HEK293 (cell line): ENCODE measurements around the gene DBF4B.
A peak's percentile ranks its signal among the peaks of the same experiment; 100 is the strongest.

Source experiments
- CTCF ChIA-PET: fragments of 350-600 bp; formaldehyde crosslinking; extraction: SDS; loops from one replicate; lab custom pipeline; 2021; ENCODE audit warnings: antibody characterized with exemption; lab: Yijun Ruan, JAX
- POLR2A ChIA-PET: fragments of 300-600 bp; formaldehyde crosslinking; extraction: SDS; loops from one replicate; lab custom pipeline; 2020; ENCODE audit warnings: antibody characterized with exemption, inconsistent platforms; lab: Yijun Ruan, JAX
- H3K27ac ChIP-seq: fragments of 200-500 bp; sonication (Bioruptor generic); 2 replicates; pipeline ENCODE4 v1.5.1; 2014; ENCODE audit warnings: low read depth, low read length, control low read depth, inconsistent platforms; ENCODE audit errors: extremely low read depth
- H3K36me3 ChIP-seq, 2 experiments: fragments of 200-500 bp in 1 of 2; sonication (Bioruptor generic) in 1 of 2; 1 replicate in 1 of 2; 2 replicates in 1 of 2; pipeline ENCODE4 v1.5.1; 2014 to 2017; ENCODE audit warnings: inconsistent platforms in 2 of 2, low read length in 2 of 2; ENCODE audit not compliant: control insufficient read depth in 2 of 2, insufficient read depth in 1 of 2
- H3K4me1 ChIP-seq: fragments of 200-500 bp; sonication (Bioruptor generic); 2 replicates; pipeline ENCODE4 v1.5.1; 2014; ENCODE audit warnings: mild to moderate bottlenecking, low read length, inconsistent platforms; ENCODE audit not compliant: control insufficient read depth, insufficient read depth
- H3K4me3 ChIP-seq: 2 replicates; pipeline ENCODE4 v1.5.1; 2011; ENCODE audit warnings: low read depth, mild to moderate bottlenecking, control low read depth, low read length, moderate library complexity
- H3K9me3 ChIP-seq: fragments of 200-500 bp; sonication (Bioruptor generic); 2 replicates; pipeline ENCODE4 v1.5.1; 2014; ENCODE audit warnings: low read depth, low read length, inconsistent platforms; ENCODE audit not compliant: control insufficient read depth, insufficient read depth
- GLI4 ChIP-seq: fragments of 450-650 bp; formaldehyde crosslinking; IDR thresholded peaks from 2 replicates; pipeline ENCODE4 v1.5.1; 2016; ENCODE audit warnings: missing biosample characterization, missing genetic modification characterization
- KLF16 ChIP-seq: fragments of 450-650 bp; formaldehyde crosslinking; IDR thresholded peaks from 2 replicates; pipeline ENCODE4 v1.5.1; 2017; ENCODE audit warnings: missing biosample characterization, missing genetic modification characterization
- SP7 ChIP-seq: fragments of 450-650 bp; formaldehyde crosslinking; IDR thresholded peaks from 2 replicates; pipeline ENCODE4 v1.5.1; 2016; ENCODE audit warnings: missing biosample characterization, missing genetic modification characterization
- YY1 ChIP-seq: fragments of 450-650 bp; formaldehyde crosslinking; IDR thresholded peaks from 2 replicates; pipeline ENCODE4 v1.5.1; 2018; ENCODE audit warnings: missing biosample characterization, missing genetic modification characterization
- ZFP37 ChIP-seq: fragments of 450-650 bp; formaldehyde crosslinking; IDR thresholded peaks from 2 replicates; pipeline ENCODE4 v1.5.1; 2016; ENCODE audit warnings: missing biosample characterization, missing genetic modification characterization
- ZNF114 ChIP-seq: fragments of 450-650 bp; formaldehyde crosslinking; IDR thresholded peaks from 2 replicates; pipeline ENCODE4 v1.5.0; 2017; ENCODE audit warnings: missing biosample characterization, missing genetic modification characterization
- ZNF169 ChIP-seq: fragments of 450-650 bp; formaldehyde crosslinking; IDR thresholded peaks from 2 replicates; pipeline ENCODE4 v1.5.1; 2016; ENCODE audit warnings: missing biosample characterization, missing genetic modification characterization
- ZNF175 ChIP-seq: fragments of 450-650 bp; formaldehyde crosslinking; IDR thresholded peaks from 2 replicates; pipeline ENCODE4 v1.5.1; 2016; ENCODE audit warnings: missing biosample characterization, missing genetic modification characterization
- ZNF24 ChIP-seq: fragments of 450-650 bp; formaldehyde crosslinking; IDR thresholded peaks from 2 replicates; pipeline ENCODE4 v1.5.1; 2016; ENCODE audit warnings: missing biosample characterization, missing genetic modification characterization
- ZNF416 ChIP-seq: fragments of 450-650 bp; formaldehyde crosslinking; IDR thresholded peaks from 2 replicates; pipeline ENCODE4 v1.5.1; 2016; ENCODE audit warnings: missing biosample characterization, missing genetic modification characterization
- ZNF473 ChIP-seq: fragments of 450-650 bp; formaldehyde crosslinking; IDR thresholded peaks from 2 replicates; pipeline ENCODE4 v1.5.1; 2017; ENCODE audit warnings: missing biosample characterization, missing genetic modification characterization
- ZNF48 ChIP-seq: fragments of 450-650 bp; formaldehyde crosslinking; IDR thresholded peaks from 2 replicates; pipeline ENCODE4 v1.5.1; 2016; ENCODE audit warnings: missing biosample characterization, missing genetic modification characterization
- ZNF514 ChIP-seq: fragments of 450-650 bp; formaldehyde crosslinking; IDR thresholded peaks from 2 replicates; pipeline ENCODE4 v1.5.1; 2016; ENCODE audit warnings: missing biosample characterization, missing genetic modification characterization
- ZNF777 ChIP-seq: fragments of 450-650 bp; formaldehyde crosslinking; IDR thresholded peaks from 2 replicates; pipeline ENCODE4 v1.5.1; 2017; ENCODE audit warnings: missing biosample characterization, missing genetic modification characterization, borderline replicate concordance
- TF ChIP-seq, protein P1 (sequence below): fragments of 450-650 bp; formaldehyde crosslinking; IDR thresholded peaks from 2 replicates; pipeline ENCODE4 v1.5.1; 2016; ENCODE audit warnings: missing biosample characterization, missing genetic modification characterization
- TF ChIP-seq, protein P2 (sequence below): fragments of 450-650 bp; IDR thresholded peaks from 2 replicates; pipeline ENCODE4 v1.5.1; 2018; ENCODE audit warnings: missing biosample characterization, missing genetic modification characterization
- TF ChIP-seq, protein P3 (sequence below): fragments of 450-650 bp; formaldehyde crosslinking; IDR thresholded peaks from 2 replicates; pipeline ENCODE4 v1.5.1; 2016; ENCODE audit warnings: missing biosample characterization, missing genetic modification characterization
- TF ChIP-seq, protein P4 (sequence below): fragments of 450-650 bp; formaldehyde crosslinking; IDR thresholded peaks from 2 replicates; pipeline ENCODE4 v1.5.1; 2017; ENCODE audit warnings: missing biosample characterization, missing genetic modification characterization
- TF ChIP-seq, protein P5 (sequence below): fragments of 450-650 bp; formaldehyde crosslinking; IDR thresholded peaks from 2 replicates; pipeline ENCODE4 v1.5.0; 2017; ENCODE audit warnings: missing biosample characterization, missing genetic modification characterization, borderline replicate concordance
- TF ChIP-seq, protein P6 (sequence below): fragments of 450-650 bp; formaldehyde crosslinking; IDR thresholded peaks from 2 replicates; pipeline ENCODE4 v1.5.1; 2016; ENCODE audit warnings: missing biosample characterization, missing genetic modification characterization
- TF ChIP-seq, protein P7 (sequence below): fragments of 450-650 bp; formaldehyde crosslinking; IDR thresholded peaks from 2 replicates; pipeline ENCODE4 v1.5.1; 2016; ENCODE audit warnings: missing biosample characterization, missing genetic modification characterization

Gene DBF4B

DNA sequence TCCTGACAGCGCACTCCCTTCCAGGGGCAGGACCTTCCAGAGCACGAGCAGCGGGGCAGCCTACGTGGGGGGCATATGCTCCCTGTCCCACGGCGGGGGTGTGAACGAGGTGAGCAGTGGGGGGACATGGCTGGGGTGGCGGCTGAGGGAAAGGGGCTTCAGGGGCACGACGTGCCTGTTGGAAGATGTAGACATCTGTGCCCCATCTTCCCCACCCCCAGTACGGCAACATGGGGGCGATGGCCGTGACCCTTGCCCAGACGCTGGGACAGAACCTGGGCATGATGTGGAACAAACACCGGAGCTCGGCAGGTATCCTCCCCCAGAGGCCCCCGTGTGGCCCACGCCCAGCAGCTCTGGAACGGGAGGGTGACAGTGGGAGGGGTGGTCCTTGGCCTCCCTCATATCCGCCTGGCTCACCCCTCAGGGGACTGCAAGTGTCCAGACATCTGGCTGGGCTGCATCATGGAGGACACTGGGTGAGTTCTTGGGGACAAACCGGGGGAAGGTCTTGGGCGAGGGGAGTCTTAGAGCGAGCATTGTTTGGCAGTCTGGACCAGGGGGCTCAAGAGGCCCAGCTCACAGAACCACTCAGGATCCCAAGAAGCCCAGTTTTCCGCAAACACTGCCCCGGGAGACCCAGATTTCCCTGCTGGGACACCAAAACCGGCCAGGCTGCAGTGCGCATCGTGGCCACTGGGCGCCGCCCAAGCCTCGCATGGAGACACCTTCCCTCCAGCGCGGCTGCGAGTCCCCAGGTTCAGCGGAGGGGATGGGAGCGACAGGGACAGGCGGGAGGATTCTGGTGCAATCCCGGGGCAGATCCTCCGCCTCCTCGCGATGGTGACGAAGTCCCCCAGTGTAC is 66.0 kb downstream of the DBF4B start (continued):
- TF ChIP-seq, protein P1, sequence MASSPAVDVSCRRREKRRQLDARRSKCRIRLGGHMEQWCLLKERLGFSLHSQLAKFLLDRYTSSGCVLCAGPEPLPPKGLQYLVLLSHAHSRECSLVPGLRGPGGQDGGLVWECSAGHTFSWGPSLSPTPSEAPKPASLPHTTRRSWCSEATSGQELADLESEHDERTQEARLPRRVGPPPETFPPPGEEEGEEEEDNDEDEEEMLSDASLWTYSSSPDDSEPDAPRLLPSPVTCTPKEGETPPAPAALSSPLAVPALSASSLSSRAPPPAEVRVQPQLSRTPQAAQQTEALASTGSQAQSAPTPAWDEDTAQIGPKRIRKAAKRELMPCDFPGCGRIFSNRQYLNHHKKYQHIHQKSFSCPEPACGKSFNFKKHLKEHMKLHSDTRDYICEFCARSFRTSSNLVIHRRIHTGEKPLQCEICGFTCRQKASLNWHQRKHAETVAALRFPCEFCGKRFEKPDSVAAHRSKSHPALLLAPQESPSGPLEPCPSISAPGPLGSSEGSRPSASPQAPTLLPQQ (tag by site-specific recombination) = no peak
- no peak for TF ChIP-seq GLI4 (tag by site-specific recombination)
- TF ChIP-seq ZNF416 (tag by site-specific recombination) = no peak
- no peak for TF ChIP-seq ZNF114
- TF ChIP-seq ZNF175 (tag by site-specific recombination) = no peak
- TF ChIP-seq ZNF48 = no peak
- TF ChIP-seq, protein P2, sequence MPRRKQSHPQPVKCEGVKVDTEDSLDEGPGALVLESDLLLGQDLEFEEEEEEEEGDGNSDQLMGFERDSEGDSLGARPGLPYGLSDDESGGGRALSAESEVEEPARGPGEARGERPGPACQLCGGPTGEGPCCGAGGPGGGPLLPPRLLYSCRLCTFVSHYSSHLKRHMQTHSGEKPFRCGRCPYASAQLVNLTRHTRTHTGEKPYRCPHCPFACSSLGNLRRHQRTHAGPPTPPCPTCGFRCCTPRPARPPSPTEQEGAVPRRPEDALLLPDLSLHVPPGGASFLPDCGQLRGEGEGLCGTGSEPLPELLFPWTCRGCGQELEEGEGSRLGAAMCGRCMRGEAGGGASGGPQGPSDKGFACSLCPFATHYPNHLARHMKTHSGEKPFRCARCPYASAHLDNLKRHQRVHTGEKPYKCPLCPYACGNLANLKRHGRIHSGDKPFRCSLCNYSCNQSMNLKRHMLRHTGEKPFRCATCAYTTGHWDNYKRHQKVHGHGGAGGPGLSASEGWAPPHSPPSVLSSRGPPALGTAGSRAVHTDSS = no peak
- no peak for TF ChIP-seq ZNF169 (tag by site-specific recombination)
- TF ChIP-seq, protein P3, sequence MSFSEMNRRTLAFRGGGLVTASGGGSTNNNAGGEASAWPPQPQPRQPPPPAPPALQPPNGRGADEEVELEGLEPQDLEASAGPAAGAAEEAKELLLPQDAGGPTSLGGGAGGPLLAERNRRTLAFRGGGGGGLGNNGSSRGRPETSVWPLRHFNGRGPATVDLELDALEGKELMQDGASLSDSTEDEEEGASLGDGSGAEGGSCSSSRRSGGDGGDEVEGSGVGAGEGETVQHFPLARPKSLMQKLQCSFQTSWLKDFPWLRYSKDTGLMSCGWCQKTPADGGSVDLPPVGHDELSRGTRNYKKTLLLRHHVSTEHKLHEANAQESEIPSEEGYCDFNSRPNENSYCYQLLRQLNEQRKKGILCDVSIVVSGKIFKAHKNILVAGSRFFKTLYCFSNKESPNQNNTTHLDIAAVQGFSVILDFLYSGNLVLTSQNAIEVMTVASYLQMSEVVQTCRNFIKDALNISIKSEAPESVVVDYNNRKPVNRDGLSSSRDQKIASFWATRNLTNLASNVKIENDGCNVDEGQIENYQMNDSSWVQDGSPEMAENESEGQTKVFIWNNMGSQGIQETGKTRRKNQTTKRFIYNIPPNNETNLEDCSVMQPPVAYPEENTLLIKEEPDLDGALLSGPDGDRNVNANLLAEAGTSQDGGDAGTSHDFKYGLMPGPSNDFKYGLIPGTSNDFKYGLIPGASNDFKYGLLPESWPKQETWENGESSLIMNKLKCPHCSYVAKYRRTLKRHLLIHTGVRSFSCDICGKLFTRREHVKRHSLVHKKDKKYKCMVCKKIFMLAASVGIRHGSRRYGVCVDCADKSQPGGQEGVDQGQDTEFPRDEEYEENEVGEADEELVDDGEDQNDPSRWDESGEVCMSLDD = no peak; the same call in 1 of the 2 replicates
- no peak for TF ChIP-seq ZFP37 (tag by site-specific recombination)
- TF ChIP-seq SP7 (tag by site-specific recombination) = no peak
- TF ChIP-seq YY1 (tag by site-specific recombination) = peak; percentile 10; the same call in 1 of the 2 replicates
- TF ChIP-seq, protein P4, sequence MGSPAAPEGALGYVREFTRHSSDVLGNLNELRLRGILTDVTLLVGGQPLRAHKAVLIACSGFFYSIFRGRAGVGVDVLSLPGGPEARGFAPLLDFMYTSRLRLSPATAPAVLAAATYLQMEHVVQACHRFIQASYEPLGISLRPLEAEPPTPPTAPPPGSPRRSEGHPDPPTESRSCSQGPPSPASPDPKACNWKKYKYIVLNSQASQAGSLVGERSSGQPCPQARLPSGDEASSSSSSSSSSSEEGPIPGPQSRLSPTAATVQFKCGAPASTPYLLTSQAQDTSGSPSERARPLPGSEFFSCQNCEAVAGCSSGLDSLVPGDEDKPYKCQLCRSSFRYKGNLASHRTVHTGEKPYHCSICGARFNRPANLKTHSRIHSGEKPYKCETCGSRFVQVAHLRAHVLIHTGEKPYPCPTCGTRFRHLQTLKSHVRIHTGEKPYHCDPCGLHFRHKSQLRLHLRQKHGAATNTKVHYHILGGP (tag by site-specific recombination) = no peak

DNA sequence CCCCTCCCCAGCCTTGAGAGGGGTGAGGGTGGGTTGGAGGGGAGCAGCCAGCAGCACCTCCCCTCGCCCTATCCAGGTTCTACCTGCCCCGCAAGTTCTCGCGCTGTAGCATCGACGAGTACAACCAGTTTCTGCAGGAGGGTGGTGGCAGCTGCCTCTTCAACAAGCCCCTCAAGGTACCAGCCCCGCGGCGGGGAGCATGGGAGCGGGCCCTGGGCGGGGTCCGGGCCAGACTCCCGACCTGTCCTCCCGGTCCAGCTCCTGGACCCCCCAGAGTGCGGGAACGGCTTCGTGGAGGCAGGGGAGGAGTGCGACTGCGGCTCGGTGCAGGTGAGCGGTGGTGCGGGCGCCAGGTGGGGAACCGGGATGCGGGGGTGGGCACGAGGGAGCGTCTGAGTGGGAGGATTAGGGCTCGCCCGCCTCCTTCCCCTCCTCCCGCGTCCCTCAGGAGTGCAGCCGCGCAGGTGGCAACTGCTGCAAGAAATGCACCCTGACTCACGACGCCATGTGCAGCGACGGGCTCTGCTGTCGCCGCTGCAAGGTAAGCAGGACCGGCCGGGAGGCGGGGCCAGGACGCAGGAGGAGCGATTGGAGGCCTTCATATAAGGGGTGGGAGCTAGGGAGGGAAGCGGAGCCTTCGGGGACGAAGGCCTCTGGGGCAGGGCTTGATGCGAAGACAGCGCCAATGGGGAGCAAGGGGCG is 66.8 kb downstream of the DBF4B start:
- Histone ChIP-seq H3K4me3 (peak overlapping the region; percentile 58), H3K27ac (peak overlapping the region; percentile 25; the same call in 1 of the 2 replicates), H3K9me3 (no peaks in the 10 kb centered on the region), H3K4me1 (no peaks in the 10 kb centered on the region), H3K36me3 (peaks cover 0 to 14% of the 10 kb centered on the region in 2 experiments; a peak in 1 of 3 replicates)
- ChIA-PET POLR2A (interaction anchor here (0.5 to 1.8 kb wide), 29 partner anchors 11 to 709 kb away, joined by 3 to 11 read pairs (median 5); partner anchors contain the start of genes EFTUD2, GJC1, HEXIM1 and LSM12), CTCF (interaction anchor here (0.5 to 18.2 kb wide), 33 partner anchors 8 to 1133 kb away, joined by 3 to 461 read pairs (median 3); partner anchors contain the start of gene HIGD1B)
- TF ChIP-seq, protein P5, sequence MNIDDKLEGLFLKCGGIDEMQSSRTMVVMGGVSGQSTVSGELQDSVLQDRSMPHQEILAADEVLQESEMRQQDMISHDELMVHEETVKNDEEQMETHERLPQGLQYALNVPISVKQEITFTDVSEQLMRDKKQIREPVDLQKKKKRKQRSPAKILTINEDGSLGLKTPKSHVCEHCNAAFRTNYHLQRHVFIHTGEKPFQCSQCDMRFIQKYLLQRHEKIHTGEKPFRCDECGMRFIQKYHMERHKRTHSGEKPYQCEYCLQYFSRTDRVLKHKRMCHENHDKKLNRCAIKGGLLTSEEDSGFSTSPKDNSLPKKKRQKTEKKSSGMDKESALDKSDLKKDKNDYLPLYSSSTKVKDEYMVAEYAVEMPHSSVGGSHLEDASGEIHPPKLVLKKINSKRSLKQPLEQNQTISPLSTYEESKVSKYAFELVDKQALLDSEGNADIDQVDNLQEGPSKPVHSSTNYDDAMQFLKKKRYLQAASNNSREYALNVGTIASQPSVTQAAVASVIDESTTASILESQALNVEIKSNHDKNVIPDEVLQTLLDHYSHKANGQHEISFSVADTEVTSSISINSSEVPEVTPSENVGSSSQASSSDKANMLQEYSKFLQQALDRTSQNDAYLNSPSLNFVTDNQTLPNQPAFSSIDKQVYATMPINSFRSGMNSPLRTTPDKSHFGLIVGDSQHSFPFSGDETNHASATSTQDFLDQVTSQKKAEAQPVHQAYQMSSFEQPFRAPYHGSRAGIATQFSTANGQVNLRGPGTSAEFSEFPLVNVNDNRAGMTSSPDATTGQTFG = no peak
- TF ChIP-seq ZNF24 (tag by site-specific recombination) = peak; percentile 37; the same call in 1 of the 2 replicates
- TF ChIP-seq, protein P6, sequence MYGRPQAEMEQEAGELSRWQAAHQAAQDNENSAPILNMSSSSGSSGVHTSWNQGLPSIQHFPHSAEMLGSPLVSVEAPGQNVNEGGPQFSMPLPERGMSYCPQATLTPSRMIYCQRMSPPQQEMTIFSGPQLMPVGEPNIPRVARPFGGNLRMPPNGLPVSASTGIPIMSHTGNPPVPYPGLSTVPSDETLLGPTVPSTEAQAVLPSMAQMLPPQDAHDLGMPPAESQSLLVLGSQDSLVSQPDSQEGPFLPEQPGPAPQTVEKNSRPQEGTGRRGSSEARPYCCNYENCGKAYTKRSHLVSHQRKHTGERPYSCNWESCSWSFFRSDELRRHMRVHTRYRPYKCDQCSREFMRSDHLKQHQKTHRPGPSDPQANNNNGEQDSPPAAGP (tag by site-specific recombination) = peak; percentile 46
- TF ChIP-seq KLF16 = peak; percentile 27
- no peak for TF ChIP-seq ZNF473
- TF ChIP-seq ZNF777 = peak; percentile 86; the same call in 1 of the 2 replicates
- TF ChIP-seq, protein P7, sequence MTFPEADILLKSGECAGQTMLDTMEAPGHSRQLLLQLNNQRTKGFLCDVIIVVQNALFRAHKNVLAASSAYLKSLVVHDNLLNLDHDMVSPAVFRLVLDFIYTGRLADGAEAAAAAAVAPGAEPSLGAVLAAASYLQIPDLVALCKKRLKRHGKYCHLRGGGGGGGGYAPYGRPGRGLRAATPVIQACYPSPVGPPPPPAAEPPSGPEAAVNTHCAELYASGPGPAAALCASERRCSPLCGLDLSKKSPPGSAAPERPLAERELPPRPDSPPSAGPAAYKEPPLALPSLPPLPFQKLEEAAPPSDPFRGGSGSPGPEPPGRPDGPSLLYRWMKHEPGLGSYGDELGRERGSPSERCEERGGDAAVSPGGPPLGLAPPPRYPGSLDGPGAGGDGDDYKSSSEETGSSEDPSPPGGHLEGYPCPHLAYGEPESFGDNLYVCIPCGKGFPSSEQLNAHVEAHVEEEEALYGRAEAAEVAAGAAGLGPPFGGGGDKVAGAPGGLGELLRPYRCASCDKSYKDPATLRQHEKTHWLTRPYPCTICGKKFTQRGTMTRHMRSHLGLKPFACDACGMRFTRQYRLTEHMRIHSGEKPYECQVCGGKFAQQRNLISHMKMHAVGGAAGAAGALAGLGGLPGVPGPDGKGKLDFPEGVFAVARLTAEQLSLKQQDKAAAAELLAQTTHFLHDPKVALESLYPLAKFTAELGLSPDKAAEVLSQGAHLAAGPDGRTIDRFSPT (tag by site-specific recombination) = peak; percentile 89
- TF ChIP-seq ZNF514 (tag by site-specific recombination) = no peak
